Endothelial cell of umbilical vein (primary cell): Measurements from ENCODE around the gene SPEN.

Source experiments
- CTCF ChIP-seq, 2 donors: IDR thresholded peaks; 1 replicate in 1 of 2; 2 replicates in 1 of 2; pipeline ENCODE4 v1.5.1; 2011; ENCODE audit warnings: low read length in 2 of 2, mild to moderate bottlenecking in 2 of 2, moderate library complexity in 2 of 2, control low read depth in 1 of 2, inconsistent platforms in 1 of 2, low read depth in 1 of 2; ENCODE audit not compliant: insufficient read depth in 1 of 2; ENCODE audit errors: extremely low read depth in 1 of 2
- EZH2 ChIP-seq: IDR thresholded peaks from 2 replicates; pipeline ENCODE4 v1.6.1; 2012; ENCODE audit warnings: borderline replicate concordance, low read depth, mild to moderate bottlenecking, moderate library complexity, low read length, inconsistent platforms; ENCODE audit not compliant: severe bottlenecking
- GATA2 ChIP-seq: IDR thresholded peaks from 2 replicates; pipeline ENCODE4 v1.7.0; 2011; ENCODE audit warnings: low read depth, mild to moderate bottlenecking, moderate library complexity, mixed read lengths, low read length; ENCODE audit not compliant: insufficient read length, insufficient read depth
- JUN ChIP-seq: IDR thresholded peaks from 2 replicates; pipeline ENCODE4 v1.6.1; 2011; ENCODE audit warnings: borderline replicate concordance, low read depth; ENCODE audit not compliant: insufficient read length, insufficient read depth
- MYC ChIP-seq: IDR thresholded peaks from one replicate; pipeline ENCODE4 v1.6.1; 2011; ENCODE audit warnings: mild to moderate bottlenecking, low read depth, low read length
- POLR2A ChIP-seq: IDR thresholded peaks from 2 replicates; pipeline ENCODE4 v1.6.1; 2012; ENCODE audit warnings: low read depth, mild to moderate bottlenecking, control low read depth, low read length
- POLR2AphosphoS5 ChIP-seq: IDR thresholded peaks from 2 replicates; pipeline ENCODE4 v1.6.1; 2012; ENCODE audit warnings: low read depth, mild to moderate bottlenecking, control low read depth, low read length, moderate library complexity; ENCODE audit not compliant: insufficient read depth

GRCh38 chr1:15916916-15917315, 69.4 kb downstream of the SPEN start:
- TF ChIP-seq POLR2A (no peak), CTCF (IDR thresholded peaks at IDR 0.05; ENCODE audit: extremely low read depth in 1 of 2, insufficient read depth in 1 of 2, low read depth in 1 of 2, low read length in 2 of 2) (no peak), POLR2AphosphoS5 (no peak), EZH2 (no peak), MYC (no peak), JUN (no peak), GATA2 (no peak)
